HG03342 (cell line): Measurements from ENCODE around the gene PTPN1.
A peak's percentile ranks its signal among the peaks of the same experiment; 100 is the strongest.
"Not testable (repeated sequence)": the region's sequence is repeated elsewhere in the genome, so short reads cannot be mapped to it uniquely, and the experiment has no call there.

ENCODE experiments used
- ATAC-seq: cut with Tn5 transposase; IDR thresholded peaks from one replicate; pipeline ENCODE4 v1.9.1; 2021; ENCODE audit warnings: mild to moderate bottlenecking, moderate library complexity; ENCODE audit not compliant: unreplicated experiment

The PTPN1 gene

GRCh38 chr20:50478162-50478990 is 31.8 kb upstream of the PTPN1 start:
- peak; percentile 71 for ATAC-seq

- ATAC-seq, result no peak
These were observed 28.4 kb upstream of the PTPN1 start for GRCh38 chr20:50481741-50482140.

GRCh38 chr20:50482396-50482981 is 27.7 kb upstream of the PTPN1 start:
- ATAC-seq, result no peak

- ATAC-seq, result no peak
These were observed 25.8 kb upstream of the PTPN1 start for GRCh38 chr20:50484271-50484976.

GRCh38 chr20:50487397-50487796 is 22.8 kb upstream of the PTPN1 start:
- no peak for ATAC-seq

GRCh38 chr20:50488236-50488806 is 21.9 kb upstream of the PTPN1 start:
- no peak for ATAC-seq

- no peak for ATAC-seq
These were observed 19.0 kb upstream of the PTPN1 start for GRCh38 chr20:50491168-50491567.

GRCh38 chr20:50491926-50492634 is 18.1 kb upstream of the PTPN1 start:
- ATAC-seq, result no peak

- no peak for ATAC-seq
These were observed 16.3 kb upstream of the PTPN1 start for GRCh38 chr20:50493881-50494253.

GRCh38 chr20:50494428-50494827 is 15.8 kb upstream of the PTPN1 start:
- ATAC-seq, result no peak

GRCh38 chr20:50496773-50497385 is 13.3 kb upstream of the PTPN1 start:
- no peak for ATAC-seq

- ATAC-seq, result no peak
These were observed 12.0 kb upstream of the PTPN1 start for GRCh38 chr20:50498071-50498776.

- ATAC-seq, result no peak
These were observed 10.2 kb upstream of the PTPN1 start for GRCh38 chr20:50499938-50500337.

- ATAC-seq, result no peak
These were observed 8.0 kb upstream of the PTPN1 start for GRCh38 chr20:50501972-50502745.

- no peak for ATAC-seq
These were observed 5.9 kb upstream of the PTPN1 start for GRCh38 chr20:50504231-50504823.

GRCh38 chr20:50506270-50506579 is 4.0 kb upstream of the PTPN1 start:
- no peak for ATAC-seq

- ATAC-seq, result not testable (repeated sequence)
These were observed 2.4 kb upstream of the PTPN1 start for GRCh38 chr20:50507745-50508144.

GRCh38 chr20:50508171-50508755 is 1.9 kb upstream of the PTPN1 start:
- ATAC-seq, result no peak
